Activated effector memory CD4-positive, alpha-beta T cell treated with Interleukin-2 at 50 U/mL for 16 hours (primary cell): Measurements from ENCODE around the gene OR2AT4.
"Not testable (repeated sequence)": the region's sequence is repeated elsewhere in the genome, so short reads cannot be mapped to it uniquely, and the experiment has no call there.

Experiments used
- DNase-seq: peaks from one replicate; pipeline ENCODE4 v3.0.0-alpha.2; 2020

The OR2AT4 gene

DNA sequence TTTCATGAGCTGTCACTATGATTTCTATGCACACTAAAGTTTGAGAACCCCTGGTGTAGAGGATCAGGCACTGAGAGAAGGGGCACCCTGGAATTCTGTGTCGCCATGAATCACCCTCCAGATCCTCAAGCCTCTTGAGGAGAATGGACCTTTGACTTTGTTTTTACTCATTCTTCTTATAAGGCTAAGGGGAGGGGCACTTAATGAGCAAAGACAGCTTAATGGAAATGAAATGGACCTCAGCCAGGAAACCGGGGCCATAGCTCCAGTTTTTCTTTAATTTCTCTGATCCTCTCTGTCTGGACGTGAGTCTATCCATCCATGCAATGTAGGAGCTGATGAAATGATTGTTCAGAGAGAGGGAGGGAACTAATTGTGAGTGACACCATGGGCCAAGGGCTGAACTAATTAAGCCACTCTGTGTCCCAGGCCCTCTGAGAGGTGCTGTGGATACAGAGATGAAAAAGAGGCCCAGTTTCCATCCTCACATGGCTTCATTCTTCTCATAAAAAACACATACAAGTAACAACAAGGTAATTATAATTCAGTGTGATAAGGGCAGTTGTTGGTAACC lies 32.8 kb downstream of the OR2AT4 start:
- no peak for DNase-seq

DNA sequence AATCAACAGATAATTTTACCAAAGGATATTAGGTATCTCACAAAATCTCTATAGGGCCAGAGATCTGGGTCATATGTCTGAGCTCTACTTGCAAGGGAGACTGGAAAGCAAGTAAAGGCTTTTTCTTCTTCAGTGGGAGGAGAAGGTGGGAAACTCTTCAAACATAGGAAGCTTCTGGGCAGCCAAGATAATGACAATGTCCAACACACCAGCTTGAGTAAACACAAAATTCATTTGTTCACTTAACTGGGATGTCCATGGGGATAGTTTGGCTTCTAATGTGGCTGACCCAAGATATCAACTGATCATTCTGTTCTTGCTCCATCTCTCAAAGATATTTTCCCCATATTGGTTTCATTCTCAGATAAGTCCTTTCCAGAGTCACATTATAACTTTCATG lies 37.4 kb downstream of the OR2AT4 start:
- DNase-seq, result no peak

DNA sequence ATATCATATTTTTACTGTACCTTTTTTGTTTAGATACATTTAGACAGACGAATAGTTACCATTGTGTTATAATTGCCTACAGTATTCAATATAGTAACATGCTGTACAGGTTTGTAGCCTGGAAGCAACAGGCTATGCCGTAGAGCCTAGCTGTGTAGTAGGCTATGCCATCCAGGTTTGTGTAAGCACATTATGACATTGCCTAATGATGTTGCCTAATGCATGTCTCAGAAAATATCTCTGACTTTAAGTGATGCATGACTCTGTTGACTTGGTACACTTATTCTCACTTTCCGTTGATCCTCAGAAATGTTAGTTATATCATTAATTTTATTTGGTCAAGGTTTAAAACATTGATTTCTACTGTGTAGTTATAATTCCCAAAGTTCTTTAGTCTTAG lies 39.9 kb downstream of the OR2AT4 start:
- DNase-seq, result no peak

DNA sequence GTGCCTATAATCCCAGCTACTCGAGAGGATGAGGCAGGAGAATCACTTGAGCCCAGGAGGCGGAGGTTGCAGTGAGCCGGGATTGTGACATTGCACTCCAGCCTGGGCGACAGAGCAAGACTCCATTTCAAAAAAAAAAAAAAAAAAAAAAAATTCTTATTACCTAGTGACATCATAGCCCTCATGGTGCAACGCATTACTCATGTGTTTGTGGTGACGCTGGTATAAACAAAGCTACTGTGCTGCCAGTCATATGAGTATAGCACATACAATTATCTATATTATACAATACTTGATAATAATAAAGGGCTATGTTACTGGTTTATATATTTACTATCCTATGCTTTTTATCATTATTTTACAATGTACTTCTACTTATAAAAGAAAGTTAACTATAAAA lies 41.2 kb downstream of the OR2AT4 start:
- DNase-seq, result no peak

DNA sequence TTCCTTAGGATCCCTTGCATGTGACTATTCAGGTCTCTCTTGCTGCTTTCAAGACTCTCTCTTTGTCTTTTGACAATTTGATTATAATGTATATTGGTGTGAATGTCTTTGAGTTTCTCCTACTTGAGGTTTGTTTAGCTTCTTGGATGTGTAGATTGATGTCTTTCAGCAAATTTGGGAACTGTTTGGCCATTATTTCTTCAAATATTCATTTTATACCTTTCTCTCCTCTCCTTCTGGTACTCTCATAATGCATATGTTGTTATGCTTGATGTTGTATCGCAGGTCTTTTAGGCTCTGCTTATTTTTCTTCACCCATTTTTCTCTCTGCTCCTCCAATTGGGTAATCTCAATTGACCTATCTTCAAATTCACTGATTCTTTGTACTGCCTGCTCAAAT lies 44.2 kb downstream of the OR2AT4 start:
- DNase-seq, result no peak

DNA sequence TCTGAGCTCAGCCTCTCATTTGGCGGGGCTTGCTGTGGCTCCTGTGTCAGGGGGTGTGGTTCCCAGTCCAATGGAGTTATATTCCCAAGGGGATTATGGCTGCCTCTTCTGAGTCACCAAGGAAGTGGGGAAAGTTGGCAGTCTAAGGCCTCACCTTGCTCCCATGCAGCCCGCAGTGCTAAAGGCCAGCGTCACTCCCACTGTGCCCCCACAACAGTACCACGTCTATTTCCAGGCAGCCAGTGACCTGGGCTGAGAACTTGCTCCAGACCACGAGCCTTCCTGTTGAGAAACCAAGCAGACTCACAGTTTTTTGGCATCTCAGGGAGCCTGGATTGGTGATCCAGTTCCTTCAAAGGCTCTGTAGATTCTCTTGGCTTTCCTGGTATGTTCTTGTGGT lies 45.6 kb downstream of the OR2AT4 start:
- no peak for DNase-seq

DNA sequence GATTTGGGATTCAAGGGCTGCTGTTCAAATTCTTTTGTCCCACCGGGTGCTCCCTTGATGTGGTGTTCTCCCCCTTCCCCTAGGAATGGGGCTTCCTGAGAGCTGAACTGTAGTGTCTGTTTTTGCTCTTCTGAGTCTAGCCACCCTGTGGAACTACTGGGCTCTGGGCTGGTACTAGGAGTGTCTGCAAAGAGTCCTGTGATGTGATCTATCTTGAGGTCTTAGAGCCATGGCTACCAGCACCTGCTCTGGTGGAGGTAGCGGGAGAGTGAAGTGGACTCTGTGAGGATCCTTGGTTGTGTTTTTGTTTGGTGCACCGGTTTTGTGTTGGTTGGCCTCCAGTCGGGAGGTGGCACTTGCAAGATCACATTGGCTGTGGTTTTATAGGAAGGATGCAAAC lies 46.2 kb downstream of the OR2AT4 start:
- no peak for DNase-seq

DNA sequence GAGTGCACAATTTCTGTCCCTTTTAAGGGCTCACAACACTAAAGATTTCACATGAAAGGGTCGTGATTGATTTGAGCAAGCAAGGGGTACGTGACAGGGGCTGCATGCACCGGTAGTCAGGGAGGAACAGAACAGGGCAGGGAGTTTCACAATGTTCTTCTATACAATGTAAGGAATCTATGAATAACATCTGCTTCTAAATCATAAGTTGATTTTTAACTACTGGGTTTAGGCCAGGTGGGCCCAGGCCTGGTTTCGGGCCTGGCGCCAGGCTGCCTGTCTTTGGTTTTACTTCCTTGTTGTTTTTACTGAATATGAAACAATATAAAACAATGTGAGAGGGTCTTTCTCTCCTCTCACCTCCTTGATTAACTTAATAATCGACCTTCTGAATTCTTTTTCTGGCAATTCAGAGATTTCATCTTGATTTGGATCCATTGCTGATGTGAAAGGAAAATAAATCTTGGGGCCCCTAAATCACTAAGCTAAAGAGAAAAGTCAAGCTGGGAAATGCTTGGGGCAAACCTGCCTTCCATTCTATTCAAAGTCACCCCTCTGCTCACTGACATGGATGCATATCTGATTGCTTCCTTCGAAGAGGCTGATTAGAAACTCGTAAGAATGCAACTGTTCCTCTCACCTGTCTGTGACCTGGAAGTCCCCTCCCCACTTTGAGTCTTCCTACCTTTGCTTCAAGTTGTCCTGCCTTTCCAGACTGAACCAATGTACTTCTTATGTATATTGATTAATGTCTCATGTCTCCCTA lies 47.0 kb downstream of the OR2AT4 start:
- DNase-seq, result not testable (repeated sequence)

DNA sequence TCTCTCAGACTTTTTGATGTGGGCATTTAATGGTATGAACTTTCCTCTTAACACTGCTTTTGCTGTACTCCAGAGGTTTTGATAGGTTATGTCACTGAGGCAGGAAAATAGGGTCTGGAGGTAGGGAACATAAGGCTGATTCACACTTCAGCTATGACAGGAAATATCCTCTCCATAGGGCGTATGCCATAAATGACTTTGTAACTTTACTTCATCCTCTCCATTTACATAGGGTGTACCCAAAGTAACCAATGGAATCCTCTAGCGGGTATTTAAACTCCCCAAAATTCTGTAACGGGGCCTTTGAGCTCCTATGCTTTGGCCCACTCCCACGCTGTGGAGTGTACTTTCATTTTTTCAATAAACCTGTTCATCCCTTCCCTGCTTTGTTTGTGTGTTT lies 49.5 kb downstream of the OR2AT4 start:
- DNase-seq, result no peak

DNA sequence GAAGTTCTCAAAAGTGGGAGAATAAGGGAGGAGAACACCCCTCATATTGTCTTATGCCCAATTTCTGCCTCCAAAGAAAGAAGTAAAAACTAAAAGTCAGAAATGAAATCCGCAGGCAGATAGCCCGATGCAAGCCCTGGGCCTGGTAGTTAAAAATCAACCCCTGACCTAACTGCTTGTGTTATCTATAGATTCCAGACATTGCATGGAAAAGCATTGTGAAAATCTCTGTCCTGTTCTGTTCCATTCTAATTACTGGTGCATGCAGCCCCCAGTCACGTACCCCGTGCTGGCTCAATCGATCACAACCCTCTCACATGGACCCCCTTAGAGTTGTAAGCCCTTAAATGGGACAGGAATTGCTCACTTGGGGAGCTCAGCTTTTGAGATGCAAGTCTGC lies 50.0 kb downstream of the OR2AT4 start:
- not testable (repeated sequence) for DNase-seq

DNA sequence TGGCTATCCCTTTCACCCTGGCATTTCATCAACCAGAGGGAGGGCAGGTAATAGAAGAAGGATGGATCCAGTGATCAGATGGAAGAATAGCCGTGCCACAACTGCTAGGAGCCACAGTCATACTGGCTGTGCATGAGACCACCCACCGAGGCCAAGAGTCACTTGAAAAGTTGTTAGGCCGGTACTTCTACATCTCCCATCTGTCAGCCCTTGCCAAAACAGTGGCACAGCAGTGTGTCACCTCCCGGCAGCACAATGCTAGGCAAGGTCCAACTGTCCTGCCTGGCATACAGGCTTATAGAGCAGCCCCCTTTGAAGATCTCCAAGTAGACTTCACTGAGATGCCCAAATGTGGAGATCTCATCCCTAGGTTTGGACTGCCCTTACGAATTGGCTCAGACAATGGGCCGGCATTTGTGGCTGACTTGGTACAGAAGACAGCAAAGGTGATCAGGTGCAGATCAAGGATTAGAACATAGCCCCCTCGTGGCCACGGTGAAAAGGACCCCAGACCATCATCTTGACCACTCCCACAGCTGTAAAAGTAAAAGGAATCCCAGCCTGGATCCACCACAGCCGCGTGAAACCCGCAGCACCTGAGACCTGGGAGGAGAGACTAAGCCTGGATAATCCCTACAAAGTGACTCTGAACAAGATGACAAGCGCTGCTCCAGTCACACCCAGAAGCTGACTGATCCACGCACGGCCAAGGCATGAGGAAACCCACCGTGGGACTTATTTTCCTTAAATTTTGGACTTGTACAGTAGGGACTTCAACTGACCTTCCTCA lies 52.1 kb downstream of the OR2AT4 start:
- not testable (repeated sequence) for DNase-seq

DNA sequence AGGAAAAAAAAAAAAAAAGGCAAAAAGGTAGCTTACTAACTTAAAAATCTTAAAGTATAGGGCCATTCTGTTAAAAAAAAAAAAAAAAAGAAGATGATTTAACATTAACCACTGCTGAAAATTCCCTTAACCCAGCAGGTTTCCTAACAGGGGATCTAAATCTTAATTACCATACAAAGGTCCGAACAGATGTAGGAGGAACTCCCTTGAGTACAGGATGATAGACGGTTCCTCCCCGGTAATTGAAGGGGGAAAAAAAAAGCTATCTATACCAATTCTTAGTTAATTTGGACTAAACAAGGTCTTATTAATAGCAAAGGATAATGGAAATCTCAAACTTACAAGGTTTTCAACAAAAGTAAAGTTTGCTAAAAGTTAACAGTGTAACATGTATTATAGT lies 54.9 kb downstream of the OR2AT4 start:
- not testable (repeated sequence) for DNase-seq

DNA sequence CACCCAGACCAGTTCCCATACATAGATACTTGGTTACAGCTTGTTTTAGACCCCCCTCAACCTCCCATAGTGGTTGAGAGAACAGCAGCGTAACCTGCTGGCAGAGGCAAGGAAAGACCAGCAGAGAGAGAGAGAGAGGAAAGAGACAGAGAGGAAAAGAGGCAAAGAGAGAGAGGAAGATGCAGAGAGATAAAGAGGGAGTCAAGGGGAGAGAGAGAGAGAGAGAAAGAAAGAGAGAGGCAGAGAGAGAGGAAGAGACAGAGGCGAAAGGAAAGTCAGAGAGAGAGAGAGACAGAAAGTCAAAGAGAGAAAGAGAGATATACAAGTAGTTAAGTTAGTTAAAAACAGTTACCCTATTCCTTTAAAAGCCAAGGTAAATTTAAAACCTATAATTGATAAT lies 55.4 kb downstream of the OR2AT4 start:
- no peak for DNase-seq

DNA sequence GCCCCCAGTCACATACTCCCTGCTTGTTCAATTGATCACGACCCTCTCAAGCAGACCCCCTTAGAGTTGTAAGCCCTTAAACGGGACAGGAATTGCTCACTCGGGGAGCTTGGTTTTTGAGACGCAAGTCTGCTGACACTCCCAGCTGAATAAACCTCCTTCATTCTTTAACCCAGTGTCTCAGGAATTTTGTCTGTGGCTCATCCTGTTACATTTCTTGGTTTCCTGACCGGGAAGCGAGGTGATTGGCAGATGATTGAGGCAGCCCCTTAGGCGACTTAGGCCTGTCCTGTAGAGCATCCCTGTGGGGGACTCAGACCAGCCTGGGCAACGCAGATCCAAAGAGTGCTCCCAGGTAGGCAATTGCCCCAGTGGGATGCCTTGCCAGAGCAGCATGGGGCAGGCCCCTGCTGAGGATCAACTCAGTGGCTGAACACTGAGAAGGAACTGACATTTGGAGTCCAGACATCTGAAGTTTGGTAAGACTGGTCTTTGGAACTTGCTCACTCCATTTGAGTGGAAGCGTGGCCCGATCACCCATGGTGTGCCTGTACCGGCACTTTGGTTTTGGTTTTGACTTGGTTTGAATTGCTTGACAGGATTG lies 56.4 kb downstream of the OR2AT4 start:
- DNase-seq, result no peak

DNA sequence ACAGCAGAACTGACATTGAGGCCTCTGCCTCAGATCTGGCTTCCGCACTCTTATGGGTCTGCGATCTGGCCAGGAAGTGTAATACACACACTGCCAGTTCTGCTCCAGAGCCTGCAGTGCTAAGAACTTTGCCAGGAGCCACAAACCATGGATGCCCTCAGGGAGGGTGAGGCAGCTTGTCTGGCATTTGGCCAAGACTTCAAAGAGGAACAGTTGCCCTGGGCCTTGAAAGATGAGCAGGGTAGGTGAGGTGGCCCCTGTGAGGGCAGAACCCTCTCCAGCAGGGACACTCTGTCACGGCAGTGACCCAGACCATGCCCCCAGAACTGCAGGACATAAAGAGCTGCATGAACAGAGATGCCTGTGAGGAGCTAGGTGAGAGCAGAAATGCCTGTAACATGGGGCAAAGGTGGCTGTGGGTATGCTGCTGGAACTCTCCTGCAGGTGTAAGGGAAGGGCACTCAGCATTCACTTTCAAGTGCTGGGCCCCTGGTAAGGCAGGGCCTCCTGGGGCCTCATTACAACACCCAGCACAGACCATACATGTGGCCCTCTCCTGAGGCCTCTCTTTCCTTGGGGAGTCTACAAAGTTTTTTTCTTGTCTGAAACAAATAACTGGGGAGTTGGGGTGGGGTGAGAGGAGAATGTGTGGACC lies 60.6 kb downstream of the OR2AT4 start:
- DNase-seq, result no peak

DNA sequence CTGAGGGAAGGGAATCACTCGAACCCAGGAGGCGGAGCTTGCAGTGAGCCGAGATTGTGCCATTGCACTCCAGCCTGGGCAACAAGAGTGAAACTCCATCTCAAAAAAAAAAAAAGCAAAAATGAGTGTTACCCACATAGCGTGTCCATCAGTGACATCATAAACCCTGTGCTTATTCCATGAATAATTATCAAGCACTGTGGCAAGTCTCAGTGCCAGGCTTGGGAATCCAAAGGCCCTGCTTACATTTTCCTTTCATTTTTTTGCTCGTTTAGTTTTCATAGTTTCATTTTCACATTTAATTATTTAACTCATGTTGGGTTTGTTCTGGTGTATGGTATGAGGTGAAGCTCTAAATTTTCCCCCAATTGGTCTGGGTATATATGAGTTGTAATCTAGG lies 61.4 kb downstream of the OR2AT4 start:
- no peak for DNase-seq

DNA sequence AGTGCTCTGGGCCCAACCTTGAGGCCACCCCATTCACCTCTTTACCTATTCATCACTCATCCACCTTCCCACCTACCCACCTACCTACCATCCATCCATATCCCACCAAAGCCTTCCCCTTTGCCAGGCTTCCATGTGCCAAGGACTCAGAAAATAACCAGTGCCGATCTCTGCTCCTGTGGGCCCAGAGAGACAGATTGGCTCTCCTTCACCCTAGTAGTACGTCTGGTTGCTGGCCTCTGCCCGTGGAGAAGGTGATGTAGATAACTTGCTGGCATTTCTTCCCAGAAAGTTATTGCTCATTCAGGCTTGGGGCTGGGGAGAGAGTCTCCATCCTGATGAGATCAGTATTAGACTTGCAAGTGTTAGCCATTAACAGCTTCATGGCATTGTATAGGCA lies 62.8 kb downstream of the OR2AT4 start:
- DNase-seq, result no peak

DNA sequence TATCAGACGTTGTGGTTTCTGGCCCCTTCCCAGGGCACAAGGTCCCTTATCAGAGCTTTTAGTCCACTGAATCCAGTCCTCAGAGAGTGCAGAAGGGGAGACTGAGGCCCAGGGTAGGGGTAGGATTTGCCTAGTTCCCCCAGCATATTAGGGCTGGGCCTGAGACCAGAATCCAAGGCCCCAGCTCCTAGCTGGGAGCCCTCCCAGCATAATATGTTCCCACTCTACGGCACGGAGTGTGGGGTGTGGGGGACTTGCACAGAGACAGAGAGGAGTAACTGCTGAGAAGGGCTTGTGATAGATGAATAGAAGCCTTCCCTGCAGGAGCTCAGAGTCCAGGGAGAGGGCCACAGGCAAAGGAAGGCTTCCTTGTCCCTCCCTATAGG lies 64.1 kb downstream of the OR2AT4 start:
- no peak for DNase-seq

DNA sequence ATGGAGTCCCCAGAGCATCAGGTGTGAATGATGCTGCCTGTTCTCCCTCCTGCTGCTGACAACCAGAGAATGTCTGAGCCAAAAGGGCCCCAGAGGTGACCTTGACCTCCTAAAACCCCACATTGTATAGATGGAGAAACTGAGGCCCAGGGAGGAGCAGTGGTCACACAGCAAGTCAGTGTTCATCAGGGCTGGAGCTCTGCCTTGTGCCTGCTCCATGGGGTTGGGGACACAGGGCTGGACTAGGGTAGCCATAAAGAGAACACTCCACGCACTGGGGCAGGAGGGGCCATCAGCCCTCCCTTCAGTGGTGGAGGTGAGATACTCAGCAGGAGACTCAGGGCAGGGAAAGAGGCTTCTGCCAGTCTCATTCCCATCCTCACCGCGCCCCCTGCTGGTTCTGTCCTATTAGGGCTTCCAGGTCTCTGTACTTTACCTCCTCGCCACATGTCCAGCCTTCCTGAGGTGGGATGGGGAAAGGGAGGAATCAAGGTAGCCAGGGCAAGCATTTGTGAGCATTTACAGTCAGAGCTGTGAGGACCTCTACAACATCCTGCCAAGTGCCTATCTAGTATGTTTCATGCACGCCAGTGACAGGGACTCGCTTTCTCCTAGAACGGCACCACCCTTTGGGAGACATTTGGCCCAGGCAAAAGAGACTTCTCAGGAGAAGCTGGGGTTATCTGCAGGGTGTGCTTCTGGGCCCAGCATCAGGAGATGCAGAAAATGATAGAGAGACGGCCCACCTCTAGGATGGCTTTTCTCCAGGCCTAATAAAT lies 64.7 kb downstream of the OR2AT4 start:
- DNase-seq, result peak; percentile 18
